SK-N-SH treated with all-trans-retinoic acid at 6 μM for 48 hours (cell line): ENCODE data around the gene ENAH.

Source experiments
- CSDC2 ChIP-seq: fragments of 250-450 bp; sonication (Bioruptor Pico); IDR thresholded peaks from 2 replicates; pipeline ENCODE4 v1.5.0; 2020; ENCODE audit warnings: mild to moderate bottlenecking, moderate library complexity
- ESRRG ChIP-seq: fragments of 250-450 bp; sonication (Bioruptor Pico); IDR thresholded peaks from 2 replicates; pipeline ENCODE4 v1.6.1; 2021; ENCODE audit warnings: mild to moderate bottlenecking
- GLIS3 ChIP-seq: fragments of 250-450 bp; sonication (Bioruptor Pico); IDR thresholded peaks from 2 replicates; pipeline ENCODE4 v1.5.0; 2020; ENCODE audit warnings: mild to moderate bottlenecking, moderate library complexity
- PATZ1 ChIP-seq: fragments of 250-450 bp; sonication (Bioruptor Pico); IDR thresholded peaks from 2 replicates; pipeline ENCODE4 v1.8.0; 2020; ENCODE audit warnings: mild to moderate bottlenecking, moderate library complexity, borderline replicate concordance
- SNAI2 ChIP-seq: fragments of 250-450 bp; sonication (Bioruptor Pico); IDR thresholded peaks from 2 replicates; pipeline ENCODE4 v1.5.0; 2020; ENCODE audit warnings: mild to moderate bottlenecking, moderate library complexity
- ZNF565 ChIP-seq: fragments of 450-650 bp; formaldehyde crosslinking; conservative IDR thresholded peaks from 2 replicates; pipeline ENCODE4 v1.5.0; 2020; ENCODE audit warnings: low read depth, mild to moderate bottlenecking, moderate library complexity

- no peak for TF ChIP-seq PATZ1
- no peak for TF ChIP-seq ZNF565 (CRISPR knock-in tag)
- no peak for TF ChIP-seq CSDC2 (CRISPR knock-in tag)
- TF ChIP-seq GLIS3 (CRISPR knock-in tag), result no peak
- no peak for TF ChIP-seq SNAI2 (CRISPR knock-in tag)
- TF ChIP-seq ESRRG (CRISPR knock-in tag), result no peak
Observed at GRCh38 chr1:225651376-225651871, 1.5 kb downstream of the ENAH start.
